Thoracic aorta (tissue), 2 donors: Measurements from ENCODE around the gene LGALS9. TPM values are rescaled to one million over a fixed set of nuclear protein-coding genes. Genes with fewer than 3 reads are reported as not detected.

Experiments
- ATAC-seq: fragments of 150-250 bp; one replicate; pipeline ENCODE4 v1.8.0; 2017; ENCODE audit warnings: low read depth; ENCODE audit not compliant: insufficient number of reproducible peaks, low FRiP score
- DNase-seq: peaks from one replicate; pipeline ENCODE4 v3.0.0-alpha.2; 2020; ENCODE audit warnings: low spot score
- H3K27ac ChIP-seq, 2 donors: fragments of 200-600 bp; sonication (generic); 1 replicate in 1 of 2; 2 replicates in 1 of 2; pipeline ENCODE4 v1.5.1; 2016; ENCODE audit warnings: mild to moderate bottlenecking in 2 of 2, moderate library complexity in 2 of 2
- H3K27me3 ChIP-seq: fragments of 200-600 bp; sonication (generic); replicated peaks from 2 replicates; pipeline ENCODE4 v1.6.0; 2016; ENCODE audit warnings: mild to moderate bottlenecking; ENCODE audit not compliant: insufficient read depth
- H3K36me3 ChIP-seq: fragments of 200-600 bp; sonication (generic); one replicate; pipeline ENCODE4 v1.5.1; 2016
- H3K4me1 ChIP-seq, 2 donors: fragments of 200-600 bp; sonication (generic); 1 replicate in 1 of 2; 2 replicates in 1 of 2; pipeline versions ENCODE4 v1.5.1 to v1.6.0; 2016; ENCODE audit warnings: low read depth in 2 of 2, mild to moderate bottlenecking in 1 of 2; ENCODE audit not compliant: control insufficient read depth in 1 of 2
- H3K4me3 ChIP-seq: fragments of 200-600 bp; sonication (generic); 2 replicates; pipeline ENCODE4 v1.5.1; 2016; ENCODE audit warnings: mild to moderate bottlenecking
- H3K9me3 ChIP-seq: fragments of 200-600 bp; sonication (generic); 2 replicates; pipeline ENCODE4 v1.5.1; 2016
- total RNA-seq, 2 donors: library from RNA; depleted of rRNA; stranded (reverse); fragments of >200 nt; gene quantifications; one replicate each; pipeline versions ENCODE4 v1.1.0 to v1.2.3, GENCODE V29; 2016
- TF ChIP-seq, protein P1 (sequence below): fragments of 200-600 bp; sonication (generic); IDR thresholded peaks from one replicate; pipeline ENCODE4 v1.5.1; 2019; ENCODE audit warnings: antibody characterized with exemption

The LGALS9 gene
- total RNA-seq, 2 donors from 2014 or later: 34.8 to 77.4 TPM

DNA sequence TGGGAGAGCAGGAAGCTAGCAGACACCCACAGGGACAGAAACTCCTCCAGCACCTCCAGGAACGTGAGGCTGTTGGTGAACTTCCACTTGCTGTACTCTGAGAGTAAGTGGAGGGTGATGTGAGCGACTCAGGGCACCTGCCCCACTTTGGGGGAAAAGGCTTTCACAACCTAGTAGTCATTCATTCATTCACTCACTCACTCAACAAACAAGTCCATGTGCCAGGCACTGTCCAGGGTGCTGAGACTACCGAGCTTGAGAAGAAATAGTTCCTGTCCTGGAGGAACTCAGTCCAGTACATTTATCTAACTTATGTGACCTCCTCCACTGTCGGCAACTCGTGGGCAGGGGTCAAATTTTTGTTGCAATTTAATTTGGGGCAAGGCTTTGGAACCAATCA, 26.6 kb downstream of the LGALS9 start:
- H3K27ac ChIP-seq: no peak overlapping the region
- DNase-seq: no peak
- no peaks in the 10 kb centered on the region for H3K36me3 ChIP-seq
- H3K4me1 ChIP-seq: no peaks in the 10 kb centered on the region
- TF ChIP-seq, protein P1, sequence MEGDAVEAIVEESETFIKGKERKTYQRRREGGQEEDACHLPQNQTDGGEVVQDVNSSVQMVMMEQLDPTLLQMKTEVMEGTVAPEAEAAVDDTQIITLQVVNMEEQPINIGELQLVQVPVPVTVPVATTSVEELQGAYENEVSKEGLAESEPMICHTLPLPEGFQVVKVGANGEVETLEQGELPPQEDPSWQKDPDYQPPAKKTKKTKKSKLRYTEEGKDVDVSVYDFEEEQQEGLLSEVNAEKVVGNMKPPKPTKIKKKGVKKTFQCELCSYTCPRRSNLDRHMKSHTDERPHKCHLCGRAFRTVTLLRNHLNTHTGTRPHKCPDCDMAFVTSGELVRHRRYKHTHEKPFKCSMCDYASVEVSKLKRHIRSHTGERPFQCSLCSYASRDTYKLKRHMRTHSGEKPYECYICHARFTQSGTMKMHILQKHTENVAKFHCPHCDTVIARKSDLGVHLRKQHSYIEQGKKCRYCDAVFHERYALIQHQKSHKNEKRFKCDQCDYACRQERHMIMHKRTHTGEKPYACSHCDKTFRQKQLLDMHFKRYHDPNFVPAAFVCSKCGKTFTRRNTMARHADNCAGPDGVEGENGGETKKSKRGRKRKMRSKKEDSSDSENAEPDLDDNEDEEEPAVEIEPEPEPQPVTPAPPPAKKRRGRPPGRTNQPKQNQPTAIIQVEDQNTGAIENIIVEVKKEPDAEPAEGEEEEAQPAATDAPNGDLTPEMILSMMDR: no peak
- ATAC-seq: no peak
- no peak overlapping the region for H3K4me3 ChIP-seq
- H3K9me3 ChIP-seq: no peaks in the 10 kb centered on the region
- H3K27me3 ChIP-seq: no peaks in the 10 kb centered on the region

- no peaks in the 10 kb centered on the region for H3K9me3 ChIP-seq
- ATAC-seq (no peak), DNase-seq (no peak)
- no peak overlapping the region for H3K27ac ChIP-seq
- no peak overlapping the region for H3K4me3 ChIP-seq
- no peaks in the 10 kb centered on the region for H3K4me1 ChIP-seq
- TF ChIP-seq, protein P1: no peak
- H3K36me3 ChIP-seq: no peaks in the 10 kb centered on the region
- no peaks in the 10 kb centered on the region for H3K27me3 ChIP-seq
These were observed 28.7 kb downstream of the LGALS9 start for GRCh38 chr17:27659683-27660082.

- DNase-seq (no peak), ATAC-seq (no peak)
- Histone ChIP-seq H3K27ac (no peak overlapping the region), H3K36me3 (no peaks in the 10 kb centered on the region), H3K4me1 (no peaks in the 10 kb centered on the region), H3K9me3 (no peaks in the 10 kb centered on the region), H3K27me3 (no peaks in the 10 kb centered on the region), H3K4me3 (no peak overlapping the region)
- TF ChIP-seq, protein P1: no peak
These were observed 29.4 kb downstream of the LGALS9 start for GRCh38 chr17:27660436-27660835.

DNA sequence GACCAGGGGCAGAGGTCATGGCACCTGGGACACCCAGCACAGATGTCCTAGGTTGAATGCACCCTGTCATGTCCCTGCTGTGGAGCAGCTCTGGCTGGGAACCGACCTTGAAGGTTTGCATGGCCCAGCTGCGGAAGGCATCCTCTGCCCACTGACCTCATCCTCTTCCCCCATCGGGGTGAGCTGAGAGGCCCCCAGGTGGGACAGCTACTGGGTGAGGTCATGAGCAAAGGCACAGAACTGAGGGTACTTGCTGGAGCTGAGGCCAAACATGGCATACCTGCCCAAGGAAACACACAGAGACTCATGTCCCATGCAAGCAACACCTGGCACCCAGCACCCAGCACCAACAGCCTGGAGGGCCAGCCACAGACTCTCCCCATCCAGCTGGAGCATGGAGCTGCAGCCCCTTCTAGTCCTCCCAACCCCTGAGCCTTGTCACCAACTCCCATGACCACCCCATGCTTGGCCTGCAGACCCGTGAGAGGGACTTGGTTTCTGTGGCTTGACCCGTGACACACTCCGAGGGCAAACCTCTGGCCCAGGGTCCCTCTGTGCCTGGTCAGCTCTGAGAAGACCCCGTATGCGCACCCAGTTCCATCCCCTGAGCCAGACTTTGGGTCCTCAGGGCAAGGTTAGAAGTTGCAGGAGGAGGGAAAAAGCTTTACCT, 33.1 kb downstream of the LGALS9 start:
- ATAC-seq: no peak
- no peak for DNase-seq
- no peaks in the 10 kb centered on the region for H3K9me3 ChIP-seq

GRCh38 chr17:27664606-27664965, 33.6 kb downstream of the LGALS9 start:
- TF ChIP-seq, protein P1: no peak
- no peaks in the 10 kb centered on the region for H3K27me3 ChIP-seq
- DNase-seq: no peak
- H3K4me1 ChIP-seq: no peaks in the 10 kb centered on the region
- H3K9me3 ChIP-seq: no peaks in the 10 kb centered on the region
- H3K4me3 ChIP-seq: no peak overlapping the region
- H3K27ac ChIP-seq: no peak overlapping the region
- H3K36me3 ChIP-seq: no peaks in the 10 kb centered on the region
- ATAC-seq: no peak

More for the DNA sequence above, 33.1 kb downstream of the LGALS9 start:
- H3K36me3 ChIP-seq: no peaks in the 10 kb centered on the region
- H3K4me1 ChIP-seq: no peaks in the 10 kb centered on the region
- H3K4me3 ChIP-seq: no peak overlapping the region
- TF ChIP-seq, protein P1: no peak
- H3K27me3 ChIP-seq: no peaks in the 10 kb centered on the region
- no peak overlapping the region for H3K27ac ChIP-seq
